ENCODE results near the gene PGAM5. TPM values are rescaled to one million over a fixed set of nuclear protein-coding genes. Genes with fewer than 3 reads are reported as not detected.

PGAM5 gene
- total and polyA plus RNA-seq, 9 of the 15 experiments (the other 6 are each of a cell fraction or from before 2014, with no cell fraction given): 7.4 to 121 (median 69.5) TPM

GRCh38 chr12:132739600-132740312 is 29.1 kb downstream of the PGAM5 start (continued):
- TF ChIP-seq PBX2 (CRISPR knock-in tag; IDR thresholded peaks at IDR 0.05; ENCODE audit: low read depth): no peak
- TF ChIP-seq PBX2 (tag; conservative IDR thresholded peaks at IDR 0.05; ENCODE audit: low read depth): no peak
- TF ChIP-seq FOXJ3 (CRISPR knock-in tag; IDR thresholded peaks at IDR 0.05): no peak
- no peak for TF ChIP-seq YBX1 (IDR thresholded peaks at IDR 0.05)
- TF ChIP-seq, protein P1, sequence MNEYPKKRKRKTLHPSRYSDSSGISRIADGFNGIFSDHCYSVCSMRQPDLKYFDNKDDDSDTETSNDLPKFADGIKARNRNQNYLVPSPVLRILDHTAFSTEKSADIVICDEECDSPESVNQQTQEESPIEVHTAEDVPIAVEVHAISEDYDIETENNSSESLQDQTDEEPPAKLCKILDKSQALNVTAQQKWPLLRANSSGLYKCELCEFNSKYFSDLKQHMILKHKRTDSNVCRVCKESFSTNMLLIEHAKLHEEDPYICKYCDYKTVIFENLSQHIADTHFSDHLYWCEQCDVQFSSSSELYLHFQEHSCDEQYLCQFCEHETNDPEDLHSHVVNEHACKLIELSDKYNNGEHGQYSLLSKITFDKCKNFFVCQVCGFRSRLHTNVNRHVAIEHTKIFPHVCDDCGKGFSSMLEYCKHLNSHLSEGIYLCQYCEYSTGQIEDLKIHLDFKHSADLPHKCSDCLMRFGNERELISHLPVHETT (CRISPR knock-in tag; conservative IDR thresholded peaks at IDR 0.05 in 1 of 2, IDR thresholded peaks at IDR 0.05 in 1 of 2): no peak
- TF ChIP-seq BRF2 (IDR thresholded peaks at IDR 0.05; ENCODE audit: borderline replicate concordance, insufficient read depth, insufficient read length): no peak
- TF ChIP-seq POLR3G (IDR thresholded peaks at IDR 0.05; ENCODE audit: extremely low read depth, insufficient read length, insufficient replicate concordance): no peak
